Left renal pelvis (tissue), 4 donors: ENCODE results near the gene AHDC1. TPM values are rescaled to one million over a fixed set of nuclear protein-coding genes. Genes with fewer than 3 reads are reported as not detected.
"Not testable (repeated sequence)": the region's sequence is repeated elsewhere in the genome, so short reads cannot be mapped to it uniquely, and the experiment has no call there.

Experiments
- DNase-seq, 4 donors: peaks; one replicate each; pipeline ENCODE4 v3.0.0-alpha.2; 2013; ENCODE audit warnings: low read depth in 4 of 4, low spot score in 3 of 4
- polyA plus RNA-seq, 4 donors: library from polyadenylated mRNA; unstranded; fragments of 120-200 nt; gene quantifications; one replicate each; pipeline ENCODE4 v1.2.1, GENCODE V29; 2013; ENCODE audit not compliant: insufficient read length in 4 of 4

Gene AHDC1
- polyA plus RNA-seq, 4 donors = 35.9 to 63.8 (median 52.3) TPM

GRCh38 chr1:27538305-27538676 lies 65.7 kb downstream of the AHDC1 start:
- not testable (repeated sequence) for DNase-seq

DNA sequence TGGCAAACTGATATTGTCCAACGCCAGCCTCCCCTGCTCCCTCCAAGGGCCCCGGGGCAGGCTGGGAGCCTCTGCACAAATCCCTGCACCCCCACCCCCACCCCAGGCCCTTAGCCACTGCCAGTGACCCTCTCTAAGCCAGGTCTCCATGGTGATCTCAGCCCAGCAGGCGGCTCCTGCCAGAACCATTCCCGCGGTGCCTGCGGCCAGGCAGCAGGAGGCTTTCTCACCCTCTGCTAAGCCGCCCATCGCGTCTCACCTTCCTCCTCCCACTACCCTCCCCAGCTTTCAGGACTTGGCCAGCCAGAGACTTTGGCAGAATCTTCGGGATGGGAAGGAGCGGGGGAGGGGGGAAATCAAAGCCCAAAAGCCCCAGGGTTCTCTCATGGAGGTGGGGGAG lies 67.2 kb downstream of the AHDC1 start:
- DNase-seq = no peak

GRCh38 chr1:27536010-27536757 lies 67.8 kb downstream of the AHDC1 start:
- DNase-seq = no peak

DNA sequence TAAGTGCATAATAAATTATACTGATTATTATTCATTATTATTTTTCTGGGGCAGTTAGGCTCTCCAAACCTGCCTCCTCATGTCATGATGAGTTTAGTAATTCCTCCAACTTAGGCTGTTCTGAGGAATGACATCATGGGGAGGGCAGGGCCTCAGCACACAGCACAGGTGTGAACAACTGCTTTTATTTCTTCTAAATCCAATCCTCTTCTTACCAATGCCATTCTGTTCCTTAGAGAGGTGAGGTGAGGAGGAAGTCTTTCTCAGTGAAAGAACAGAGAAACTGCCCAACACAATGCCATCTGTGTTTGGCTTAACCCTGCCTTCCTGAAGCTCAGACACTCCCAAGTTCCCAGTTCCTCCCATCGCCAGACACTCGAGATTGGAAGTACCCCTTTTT lies 68.6 kb downstream of the AHDC1 start:
- DNase-seq = no peak

GRCh38 chr1:27531959-27532685 lies 71.8 kb downstream of the AHDC1 start:
- DNase-seq = no peak

DNA sequence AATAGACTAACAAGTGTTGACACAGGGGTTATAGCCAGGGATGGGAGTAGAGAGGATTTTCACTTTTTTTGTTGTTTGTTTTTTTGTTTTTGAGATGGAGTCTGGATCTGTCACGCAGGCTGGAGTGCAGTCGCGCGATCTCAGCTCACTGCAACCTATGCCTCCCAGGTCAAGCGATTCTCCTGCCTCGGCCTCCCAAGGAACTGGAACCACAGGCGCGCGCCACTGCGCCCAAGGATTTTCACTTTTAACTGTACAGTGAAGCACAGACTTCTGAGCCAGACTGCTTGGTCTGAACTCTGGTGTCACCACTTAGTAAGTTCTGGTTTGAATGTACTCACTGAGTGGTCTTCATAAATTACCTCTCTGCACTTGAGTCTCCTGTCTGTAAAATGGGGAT lies 73.8 kb downstream of the AHDC1 start:
- DNase-seq = no peak

DNA sequence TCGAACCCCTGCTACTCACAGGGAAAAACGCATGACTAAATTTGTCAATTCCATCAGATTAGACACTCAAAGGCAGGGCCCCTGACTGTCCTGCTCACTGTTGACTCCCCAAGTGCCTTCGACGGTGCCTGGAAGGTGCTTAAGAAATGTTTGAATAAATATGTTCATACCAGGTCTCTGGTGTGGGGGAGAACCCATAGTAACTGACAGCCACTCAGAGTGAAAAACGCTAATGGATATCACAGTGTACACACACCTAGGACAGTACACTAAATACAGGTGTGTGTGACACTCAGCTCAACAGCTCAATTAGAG lies 74.3 kb downstream of the AHDC1 start:
- DNase-seq = no peak

- peak in 3 of 4 donors; percentile 74 to 84 (median 81) for DNase-seq
Observed at GRCh38 chr1:27528818-27529703, 74.9 kb downstream of the AHDC1 start.

DNA sequence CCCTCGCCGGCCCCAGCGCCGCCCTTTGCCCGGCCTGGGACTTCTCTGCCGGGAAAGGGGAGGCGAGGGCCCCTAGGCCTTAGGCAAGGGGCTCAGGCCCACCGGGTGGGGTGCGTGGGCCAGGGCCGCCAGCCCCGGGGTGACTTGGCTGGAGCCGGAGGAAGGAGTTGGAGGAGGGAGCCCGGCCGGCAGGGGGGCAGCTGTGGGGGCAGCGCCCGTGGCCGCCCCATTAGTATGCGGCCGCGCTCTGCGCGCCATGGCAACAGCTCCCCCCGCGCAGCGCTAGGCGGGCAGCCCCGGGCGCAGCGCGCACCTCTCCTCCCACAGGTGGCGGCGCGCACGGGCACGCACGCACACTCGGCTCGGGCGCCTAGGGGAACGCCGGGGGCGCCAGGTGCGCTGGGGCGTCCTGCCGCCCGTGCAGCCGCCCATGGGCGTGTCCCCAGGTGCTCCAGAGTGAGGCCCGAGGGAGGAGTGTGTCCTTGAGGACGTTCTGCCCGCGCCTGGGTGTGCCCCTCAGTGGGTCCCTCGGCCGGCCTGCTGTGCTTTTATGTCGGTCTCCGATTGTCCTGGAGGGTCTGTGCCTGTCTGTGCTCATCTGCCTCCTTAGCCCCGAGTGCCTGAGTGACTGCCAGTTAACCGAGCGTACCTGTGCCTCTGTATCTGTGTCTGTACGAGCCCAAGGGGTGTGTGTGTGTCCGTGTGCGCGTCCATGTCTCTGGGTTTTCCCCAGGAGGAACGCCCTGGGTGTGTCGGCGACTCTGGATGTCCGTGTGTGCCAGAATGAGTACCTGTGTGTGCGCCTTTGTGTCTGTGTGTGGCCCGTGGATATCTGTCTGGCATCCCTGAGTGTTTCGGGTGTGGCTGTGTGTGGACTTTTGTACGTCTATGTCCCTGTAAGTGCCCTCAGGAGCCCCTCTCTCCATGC lies 75.8 kb downstream of the AHDC1 start:
- peak in 1 of 4 donors; percentile 72 for DNase-seq

DNA sequence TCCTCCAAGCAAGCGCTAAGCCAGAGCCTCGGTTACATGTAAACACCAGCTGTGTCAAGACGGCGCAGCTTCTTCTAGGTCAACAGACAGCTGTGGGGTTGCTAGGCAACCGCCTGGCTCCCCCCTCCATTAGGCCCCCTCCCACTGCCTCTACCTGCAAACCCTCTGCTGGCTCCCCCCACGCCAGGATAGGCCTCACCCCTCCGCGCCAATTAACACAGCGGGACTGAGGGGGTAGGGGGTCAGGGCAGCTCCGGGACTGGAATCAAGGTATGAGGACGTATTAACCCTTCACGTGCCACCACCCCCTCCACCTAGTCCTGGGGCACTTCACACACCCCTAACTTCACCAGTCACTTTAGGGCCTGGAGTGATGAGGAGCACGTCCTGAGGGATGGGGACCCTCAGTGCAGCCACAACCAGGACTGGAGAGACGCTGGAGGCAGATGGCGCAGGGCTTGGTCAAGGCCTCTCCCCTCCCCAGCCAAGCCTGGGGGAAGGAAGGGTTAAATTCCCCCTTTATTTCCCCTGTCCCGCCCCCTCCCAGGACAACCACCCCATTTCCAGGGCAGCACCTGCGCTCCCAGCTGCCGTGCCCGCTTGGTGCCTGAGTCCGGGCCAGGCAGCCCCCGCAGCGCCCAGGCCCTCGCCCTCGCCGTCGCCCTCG lies 76.6 kb downstream of the AHDC1 start:
- DNase-seq = peak in 1 of 4 donors; percentile 81

DNA sequence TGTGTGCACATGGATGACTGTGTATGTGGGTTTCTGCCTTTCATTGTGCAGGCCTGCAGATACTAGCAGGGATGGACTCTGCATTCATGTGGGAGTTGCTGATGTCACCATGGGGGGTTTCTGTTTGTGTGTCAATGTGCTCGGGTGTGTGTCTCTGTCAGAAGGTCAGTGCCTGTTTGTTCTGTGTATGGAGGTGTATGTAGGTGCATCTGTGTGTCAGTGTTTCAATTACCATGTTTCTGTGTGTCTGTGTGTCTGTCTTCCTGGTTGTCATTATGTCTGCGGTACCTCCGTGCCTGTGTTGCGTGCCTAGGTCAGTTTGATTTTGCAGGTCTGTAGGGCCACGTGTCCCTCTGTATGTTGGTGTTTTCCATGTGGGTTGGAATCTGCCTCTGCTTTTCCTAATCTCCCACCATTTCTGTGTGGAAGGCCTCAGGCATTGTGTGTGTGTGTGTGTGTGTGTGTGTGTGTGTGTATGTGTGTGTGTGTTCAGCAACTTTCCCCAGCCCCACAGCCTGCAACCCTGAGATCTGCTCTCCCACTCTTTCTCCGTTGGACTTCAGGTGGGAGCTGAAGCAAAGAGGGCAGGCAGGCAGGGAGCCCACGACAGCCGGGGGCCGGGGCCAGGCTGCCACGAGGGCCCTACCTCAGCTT lies 77.2 kb downstream of the AHDC1 start:
- no peak for DNase-seq

GRCh38 chr1:27525296-27526272 lies 78.4 kb downstream of the AHDC1 start:
- DNase-seq = peak in 1 of 4 donors; percentile 65

DNA sequence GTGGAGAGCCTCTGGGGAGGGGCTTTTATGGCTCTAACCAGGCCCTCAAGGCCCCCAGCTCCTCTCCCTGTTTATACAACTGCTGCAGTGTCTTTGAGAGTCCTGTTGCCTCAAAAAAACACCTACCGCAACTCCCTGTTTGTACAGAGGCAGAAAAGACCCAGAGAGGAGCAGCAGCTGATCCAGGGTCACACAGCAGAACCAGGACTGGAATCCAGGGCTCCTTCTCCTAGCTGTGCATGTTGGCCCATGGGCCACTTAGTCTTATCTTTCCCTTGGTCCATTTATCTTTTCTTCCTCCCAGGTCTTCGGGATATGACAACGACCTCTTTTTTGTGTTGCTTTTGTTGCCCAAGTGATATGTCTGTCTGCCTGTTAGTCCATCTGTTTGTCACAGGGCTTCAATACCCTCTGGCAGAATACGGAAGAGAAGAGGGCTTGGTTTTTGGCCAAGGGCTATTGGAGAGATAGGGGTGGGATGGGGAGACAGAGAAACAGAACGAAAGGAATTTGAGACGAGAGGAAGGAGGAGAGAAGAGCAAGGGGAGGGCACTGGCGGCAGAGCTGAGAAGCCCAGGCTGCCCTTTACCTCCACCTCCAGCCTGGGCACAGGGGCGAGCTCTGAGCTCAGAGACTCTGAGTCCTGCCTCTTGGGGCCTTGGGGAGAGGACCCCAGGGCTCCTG lies 80.5 kb downstream of the AHDC1 start:
- no peak for DNase-seq

DNA sequence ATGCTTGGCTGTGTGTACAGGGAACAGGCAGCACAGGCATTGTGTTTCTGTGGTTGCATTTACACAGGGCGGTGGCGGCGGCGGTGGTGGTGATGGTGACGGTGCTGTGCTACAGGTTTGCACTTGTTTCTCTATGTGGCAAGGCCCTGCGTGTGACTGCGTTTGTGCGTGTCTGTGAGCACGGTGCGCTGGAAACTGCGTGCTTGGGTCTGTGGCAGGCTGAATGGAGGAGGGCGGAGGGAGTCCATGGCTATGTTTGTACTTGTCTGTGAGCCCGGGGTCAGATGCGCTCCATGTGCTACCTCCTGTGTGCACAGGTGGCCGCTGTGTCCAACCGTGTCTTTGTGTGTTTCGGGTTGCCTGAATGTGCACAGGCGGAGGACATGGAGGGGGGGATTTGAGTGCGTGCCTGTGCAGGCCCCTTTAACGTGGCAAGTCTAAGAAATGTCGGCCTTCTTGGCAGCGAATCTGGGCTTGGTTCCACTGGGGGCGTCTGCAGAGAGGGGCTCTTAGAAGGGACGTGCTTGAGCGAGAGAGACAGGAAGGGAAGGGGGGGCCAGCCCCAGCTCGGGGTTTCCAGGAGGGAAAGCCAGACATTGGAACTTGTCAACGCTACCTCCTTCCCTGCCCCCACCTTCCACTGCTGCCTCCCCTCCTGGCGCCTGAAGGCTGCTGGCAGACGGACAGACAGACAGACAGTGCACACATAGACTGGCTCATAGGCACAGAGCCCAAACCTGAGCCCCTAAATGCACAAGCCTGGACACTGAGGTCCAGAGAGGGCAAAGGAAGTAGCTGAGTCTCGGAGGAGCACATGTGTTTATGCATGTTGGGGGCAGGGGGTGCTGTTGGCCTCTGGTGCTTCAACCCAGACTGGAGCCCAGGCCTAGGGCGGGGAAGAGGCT lies 81.3 kb downstream of the AHDC1 start:
- no peak for DNase-seq

DNA sequence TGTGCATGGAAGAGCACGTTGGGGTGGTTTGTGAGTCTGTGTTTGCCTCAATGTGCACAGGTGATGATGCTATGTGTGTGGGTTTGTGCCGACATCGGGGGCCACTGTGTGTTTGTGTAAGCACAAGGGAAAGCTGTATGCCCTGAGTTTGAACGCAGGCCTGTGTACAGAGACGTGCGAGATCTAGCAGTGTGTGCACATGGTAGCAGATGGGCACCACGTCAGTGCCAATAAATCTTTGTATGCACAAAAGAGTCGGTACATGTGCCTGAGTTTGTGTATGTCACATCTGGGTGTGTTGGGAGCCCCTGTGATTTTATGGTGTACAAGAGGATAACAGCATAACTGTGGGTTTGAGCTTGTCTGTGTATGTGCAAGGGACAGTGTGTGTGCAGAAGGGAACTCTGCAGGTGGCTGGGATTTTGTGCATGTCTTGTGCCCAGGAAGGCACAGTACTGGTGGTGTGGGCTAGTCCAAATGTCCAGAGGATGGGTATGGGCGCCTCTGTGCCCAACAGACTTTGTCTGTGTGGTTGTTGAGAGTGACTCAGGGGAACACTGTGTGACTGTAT lies 82.0 kb downstream of the AHDC1 start:
- DNase-seq = no peak

GRCh38 chr1:27521336-27521831 lies 82.6 kb downstream of the AHDC1 start:
- no peak for DNase-seq
